Endothelial cell of umbilical vein (primary cell): ENCODE results near the gene ARID3B. TPM values are rescaled to one million over a fixed set of nuclear protein-coding genes. Genes with fewer than 3 reads are reported as not detected.

Experiments used
- BruUV-seq: library from RNA; stranded (reverse); fragments of 400-500 nt; replicated peaks from 2 replicates; lab custom pipeline; 2021; lab: Mats Ljungman, UMichigan
- CTCF ChIA-PET: fragments of 300-600, 350-600 bp; sonication (Branson Sonifier 250); formaldehyde crosslinking; loops from one replicate; lab custom pipeline; 2021; ENCODE audit warnings: antibody characterized with exemption, inconsistent platforms; lab: Charles Lee
- POLR2A ChIA-PET: fragments of 300-600, 350-600 bp; sonication (Branson Sonifier 250); formaldehyde crosslinking; loops from one replicate; lab custom pipeline; 2021; ENCODE audit warnings: antibody characterized with exemption, inconsistent platforms; lab: Charles Lee
- DNase-seq: peaks from one replicate; pipeline ENCODE4 v3.0.0-alpha.2; 2011; ENCODE audit warnings: low read depth, low spot score
- FAIRE-seq: peaks from 2 replicates; lab custom pipeline; 2011; peaks lifted over from hg19 to GRCh38; lab: Jason Lieb, UNC
- H2AFZ ChIP-seq: 2 replicates; pipeline ENCODE4 v1.6.0; 2012; ENCODE audit warnings: low read depth, low read length, control low read depth, inconsistent platforms
- H3K27ac ChIP-seq: 2 replicates; pipeline ENCODE4 v1.5.1; 2011; ENCODE audit warnings: low read depth, mild to moderate bottlenecking, control low read depth, low read length, moderate library complexity; ENCODE audit not compliant: insufficient read depth
- H3K27me3 ChIP-seq, 2 experiments: 2 replicates each; pipeline versions ENCODE4 v1.6.0 to v1.6.1; 2011; ENCODE audit warnings: low read length in 2 of 2, mixed read lengths in 1 of 2; ENCODE audit not compliant: control insufficient read depth in 2 of 2, insufficient read depth in 2 of 2
- H3K36me3 ChIP-seq, 2 experiments: 2 replicates in 1 of 2; 3 replicates in 1 of 2; pipeline ENCODE4 v1.5.1; 2011; ENCODE audit warnings: low read length in 2 of 2, mild to moderate bottlenecking in 1 of 2, moderate library complexity in 1 of 2; ENCODE audit not compliant: control insufficient read depth in 2 of 2, insufficient read depth in 2 of 2; ENCODE audit errors: extremely low read depth in 1 of 2
- H3K4me1 ChIP-seq: 3 replicates; pipeline ENCODE4 v1.5.1; 2011; ENCODE audit warnings: mild to moderate bottlenecking, low read length; ENCODE audit not compliant: control insufficient read depth, insufficient read depth; ENCODE audit errors: extremely low read depth
- H3K4me2 ChIP-seq: 2 replicates; pipeline ENCODE4 v1.6.1; 2011; ENCODE audit warnings: low read length, control low read depth, mixed read lengths; ENCODE audit not compliant: insufficient read depth
- H3K4me3 ChIP-seq, 3 experiments: fragments of 200-600 bp in 1 of 3; sonication (generic), shearing (Covaris generic) in 1 of 3; replicated peaks in 1 of 3; 2 replicates each; pipeline ENCODE4 v1.5.1; 2011 to 2016; ENCODE audit warnings: control low read depth in 3 of 3, low read length in 3 of 3, mild to moderate bottlenecking in 2 of 3, inconsistent platforms in 1 of 3, low read depth in 1 of 3, moderate library complexity in 1 of 3; ENCODE audit not compliant: insufficient read depth in 1 of 3
- H3K79me2 ChIP-seq: 2 replicates; pipeline ENCODE4 v1.6.0; 2012; ENCODE audit warnings: low read length, inconsistent platforms; ENCODE audit not compliant: control insufficient read depth, insufficient read depth
- H3K9ac ChIP-seq: replicated peaks from 2 replicates; pipeline ENCODE3; 2011; ENCODE audit warnings: low read length, control low read depth; ENCODE audit not compliant: insufficient read depth; ENCODE audit errors: extremely low read depth
- H3K9me1 ChIP-seq: replicated peaks from 3 replicates; pipeline ENCODE4 v1.6.0; 2011; ENCODE audit warnings: mild to moderate bottlenecking, low read length; ENCODE audit not compliant: control insufficient read depth, insufficient read depth; ENCODE audit errors: extremely low read depth
- H3K9me3 ChIP-seq: replicated peaks from 2 replicates; pipeline ENCODE4 v1.5.1; 2012; ENCODE audit warnings: low read length, inconsistent platforms; ENCODE audit not compliant: control insufficient read depth, insufficient read depth
- H4K20me1 ChIP-seq: replicated peaks from 2 replicates; pipeline ENCODE3; 2011; ENCODE audit warnings: mild to moderate bottlenecking, low read length; ENCODE audit not compliant: control insufficient read depth, insufficient read depth; ENCODE audit errors: extremely low read depth
- EZH2 ChIP-seq: IDR thresholded peaks from 2 replicates; pipeline ENCODE4 v1.6.1; 2012; ENCODE audit warnings: borderline replicate concordance, low read depth, mild to moderate bottlenecking, moderate library complexity, low read length, inconsistent platforms; ENCODE audit not compliant: severe bottlenecking
- FOS ChIP-seq: IDR thresholded peaks from 2 replicates; pipeline ENCODE4 v1.6.1; 2011; ENCODE audit warnings: mild to moderate bottlenecking, low read length, moderate library complexity, borderline replicate concordance; ENCODE audit not compliant: insufficient read depth
- GATA2 ChIP-seq: IDR thresholded peaks from 2 replicates; pipeline ENCODE4 v1.7.0; 2011; ENCODE audit warnings: low read depth, mild to moderate bottlenecking, moderate library complexity, mixed read lengths, low read length; ENCODE audit not compliant: insufficient read length, insufficient read depth
- JUN ChIP-seq: IDR thresholded peaks from 2 replicates; pipeline ENCODE4 v1.6.1; 2011; ENCODE audit warnings: borderline replicate concordance, low read depth; ENCODE audit not compliant: insufficient read length, insufficient read depth
- MYC ChIP-seq: IDR thresholded peaks from one replicate; pipeline ENCODE4 v1.6.1; 2011; ENCODE audit warnings: mild to moderate bottlenecking, low read depth, low read length
- POLR2A ChIP-seq: IDR thresholded peaks from 2 replicates; pipeline ENCODE4 v1.6.1; 2012; ENCODE audit warnings: low read depth, mild to moderate bottlenecking, control low read depth, low read length
- POLR2AphosphoS5 ChIP-seq: IDR thresholded peaks from 2 replicates; pipeline ENCODE4 v1.6.1; 2012; ENCODE audit warnings: low read depth, mild to moderate bottlenecking, control low read depth, low read length, moderate library complexity; ENCODE audit not compliant: insufficient read depth
- dilution Hi-C: fragments of 300-500 bp; cut with MboI; formaldehyde crosslinking; loops from one replicate; pipeline ENCODE4 v1.15.0; 2019; ENCODE audit warnings: low sequenced_read_pairs; ENCODE audit not compliant: extremely low pct_ligation_motif_present
- intact Hi-C: fragments of 100-400 bp; cut with micrococcal nuclease; formaldehyde crosslinking; loops from one replicate; pipeline ENCODE4 v1.10.0; 2022
- polyA plus RNA-seq, 4 experiments: library from polyadenylated mRNA; depleted of rRNA in 3 of 4; stranded (reverse) in 3 of 4; unstranded in 1 of 4; fragments of >200 nt; gene quantifications; 2 replicates each; pipeline versions ENCODE4 v1.2.1 to v1.2.3, GENCODE V29; 2011 to 2012; ENCODE audit warnings: missing spikeins in 1 of 4
- total RNA-seq: library from RNA; stranded (reverse); gene quantifications from 2 replicates; pipeline ENCODE4 v1.2.3, GENCODE V29; 2021
- TF ChIP-seq, protein P1 (sequence below), 2 donors: IDR thresholded peaks; 1 replicate in 1 of 2; 2 replicates in 1 of 2; pipeline ENCODE4 v1.5.1; 2011; ENCODE audit warnings: low read length in 2 of 2, mild to moderate bottlenecking in 2 of 2, moderate library complexity in 2 of 2, control low read depth in 1 of 2, inconsistent platforms in 1 of 2, low read depth in 1 of 2; ENCODE audit not compliant: insufficient read depth in 1 of 2; ENCODE audit errors: extremely low read depth in 1 of 2
- TF ChIP-seq, protein P2 (sequence below): IDR thresholded peaks from 2 replicates; pipeline ENCODE4 v1.6.1; 2011; ENCODE audit not compliant: insufficient read depth, insufficient read length

The ARID3B gene
- total and polyA plus RNA-seq, 2 donors (not counting 3 experiments of a cell fraction or from before 2014, with no cell fraction given), result 6.2 to 10.0 TPM

DNA sequence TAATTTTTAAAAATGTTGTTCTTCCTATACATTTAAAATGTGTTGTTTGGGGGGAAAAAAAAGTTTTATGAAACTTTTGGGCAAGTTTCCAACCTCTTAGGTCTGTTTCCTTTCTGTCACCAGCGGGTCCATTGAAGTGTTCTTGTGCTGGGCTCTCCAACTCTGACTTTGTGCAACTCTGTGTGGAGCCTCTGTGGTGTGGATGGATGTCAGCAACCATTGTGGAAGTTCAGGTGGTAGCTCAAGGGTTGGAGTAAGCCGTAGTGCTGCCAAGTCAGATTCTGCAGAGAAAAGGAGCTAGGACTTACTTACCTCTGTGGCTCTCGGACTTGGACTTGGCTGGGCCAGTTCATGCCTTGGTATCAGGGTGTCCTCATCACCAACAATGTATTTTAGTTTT lies 22.4 kb downstream of the ARID3B start:
- Histone ChIP-seq H4K20me1 (peaks cover 2% of the 10 kb centered on the region), H2AFZ (no peak overlapping the region), H3K79me2 (peaks cover 10% of the 10 kb centered on the region), H3K27ac (no peak overlapping the region), H3K4me1 (no peaks in the 10 kb centered on the region), H3K9me3 (no peaks in the 10 kb centered on the region), H3K9ac (no peak overlapping the region), H3K4me3 (no peak overlapping the region), H3K36me3 (no peaks in the 10 kb centered on the region), H3K4me2 (no peak overlapping the region), H3K9me1 (no peaks in the 10 kb centered on the region), H3K27me3 (no peaks in the 10 kb centered on the region)
- intact Hi-C loops, result no loop called here
- no TSS peak for BruUV-seq
- no peak for DNase-seq
- no peak for FAIRE-seq
- ChIA-PET CTCF (no interaction called here), POLR2A (no interaction called here)
- TF ChIP-seq POLR2AphosphoS5 (no peak), POLR2A (no peak), JUN (no peak)
- dilution Hi-C loops, result no loop called here

DNA sequence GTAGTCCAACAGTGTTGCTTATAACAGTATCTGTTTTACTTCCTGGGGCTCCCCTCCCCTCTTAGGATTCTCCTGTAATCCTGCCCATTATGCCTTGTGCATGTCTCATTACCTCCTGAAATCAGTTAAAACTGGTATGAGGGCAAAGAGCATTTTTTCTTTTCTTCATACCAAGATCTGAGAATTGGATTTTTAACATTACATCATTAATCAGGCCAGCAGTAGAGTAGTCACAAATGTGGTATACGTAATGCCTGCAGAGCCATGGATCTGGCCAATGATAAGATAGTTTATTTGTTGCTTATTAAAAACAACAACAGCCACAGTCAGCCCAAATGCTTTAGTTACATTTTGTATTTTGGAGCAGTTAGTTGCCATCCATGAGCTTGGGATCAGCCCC lies 23.2 kb downstream of the ARID3B start:
- H3K27me3 ChIP-seq, result no peaks in the 10 kb centered on the region
- dilution Hi-C loops, result no loop called here
- H3K27ac ChIP-seq, result no peak overlapping the region
- no peak overlapping the region for H3K9ac ChIP-seq
- no peak for DNase-seq
- no peak overlapping the region for H3K4me2 ChIP-seq
- H4K20me1 ChIP-seq, result peaks cover 2% of the 10 kb centered on the region
- no peak for FAIRE-seq
- POLR2A ChIA-PET, result no interaction called here
- no peak overlapping the region for H3K4me3 ChIP-seq
- BruUV-seq, result no TSS peak
- no peak overlapping the region for H2AFZ ChIP-seq
- CTCF ChIA-PET, result no interaction called here
- no peak for TF ChIP-seq MYC
- TF ChIP-seq FOS, result no peak
- TF ChIP-seq GATA2, result no peak
- TF ChIP-seq POLR2A, result no peak
- TF ChIP-seq, protein P1, sequence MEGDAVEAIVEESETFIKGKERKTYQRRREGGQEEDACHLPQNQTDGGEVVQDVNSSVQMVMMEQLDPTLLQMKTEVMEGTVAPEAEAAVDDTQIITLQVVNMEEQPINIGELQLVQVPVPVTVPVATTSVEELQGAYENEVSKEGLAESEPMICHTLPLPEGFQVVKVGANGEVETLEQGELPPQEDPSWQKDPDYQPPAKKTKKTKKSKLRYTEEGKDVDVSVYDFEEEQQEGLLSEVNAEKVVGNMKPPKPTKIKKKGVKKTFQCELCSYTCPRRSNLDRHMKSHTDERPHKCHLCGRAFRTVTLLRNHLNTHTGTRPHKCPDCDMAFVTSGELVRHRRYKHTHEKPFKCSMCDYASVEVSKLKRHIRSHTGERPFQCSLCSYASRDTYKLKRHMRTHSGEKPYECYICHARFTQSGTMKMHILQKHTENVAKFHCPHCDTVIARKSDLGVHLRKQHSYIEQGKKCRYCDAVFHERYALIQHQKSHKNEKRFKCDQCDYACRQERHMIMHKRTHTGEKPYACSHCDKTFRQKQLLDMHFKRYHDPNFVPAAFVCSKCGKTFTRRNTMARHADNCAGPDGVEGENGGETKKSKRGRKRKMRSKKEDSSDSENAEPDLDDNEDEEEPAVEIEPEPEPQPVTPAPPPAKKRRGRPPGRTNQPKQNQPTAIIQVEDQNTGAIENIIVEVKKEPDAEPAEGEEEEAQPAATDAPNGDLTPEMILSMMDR (IDR thresholded peaks at IDR 0.05; ENCODE audit: extremely low read depth in 1 of 2, insufficient read depth in 1 of 2, low read depth in 1 of 2, low read length in 2 of 2), result no peak
- TF ChIP-seq EZH2, result no peak
- no peak for TF ChIP-seq POLR2AphosphoS5
- TF ChIP-seq JUN, result no peak
- TF ChIP-seq, protein P2, sequence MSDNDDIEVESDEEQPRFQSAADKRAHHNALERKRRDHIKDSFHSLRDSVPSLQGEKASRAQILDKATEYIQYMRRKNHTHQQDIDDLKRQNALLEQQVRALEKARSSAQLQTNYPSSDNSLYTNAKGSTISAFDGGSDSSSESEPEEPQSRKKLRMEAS, result no peak
- H3K4me1 ChIP-seq, result no peaks in the 10 kb centered on the region
- intact Hi-C loops, result no loop called here
- H3K36me3 ChIP-seq, result no peaks in the 10 kb centered on the region
- H3K9me1 ChIP-seq, result no peaks in the 10 kb centered on the region
- H3K79me2 ChIP-seq, result peaks cover 3% of the 10 kb centered on the region
- no peaks in the 10 kb centered on the region for H3K9me3 ChIP-seq
